Activated CD4-positive, alpha-beta memory T cell treated with anti-CD3 and anti-CD28 coated beads, Interleukin-2, amount 10 ng/mL, durations not matched to agents 7 days and 5 days (primary cell): Measurements from ENCODE around the gene NOS1AP. TPM values are rescaled to one million over a fixed set of nuclear protein-coding genes. Genes with fewer than 3 reads are reported as not detected.
"Not testable (repeated sequence)": the region's sequence is repeated elsewhere in the genome, so short reads cannot be mapped to it uniquely, and the experiment has no call there.

Source experiments
- CTCF ChIA-PET: fragments of 350-600 bp; sonication (Branson Sonifier 250); formaldehyde crosslinking; loops from one replicate; lab custom pipeline; 2021; ENCODE audit warnings: antibody characterized with exemption, inconsistent platforms; lab: Charles Lee
- POLR2A ChIA-PET: fragments of 350-600 bp; sonication (Branson Sonifier 250); formaldehyde crosslinking; loops from one replicate; lab custom pipeline; 2021; ENCODE audit warnings: antibody characterized with exemption; lab: Charles Lee
- DNase-seq: peaks from one replicate; pipeline ENCODE4 v3.0.0-alpha.2; 2020
- H3K27ac Mint-ChIP-seq: one replicate; pipeline ENCODE4 v1.8.0; 2021; ENCODE audit warnings: mild to moderate bottlenecking, mixed read lengths
- H3K27me3 Mint-ChIP-seq: one replicate; pipeline ENCODE4 v1.8.0; 2021; ENCODE audit warnings: mixed read lengths
- H3K36me3 Mint-ChIP-seq: one replicate; pipeline ENCODE4 v1.8.0; 2021; ENCODE audit warnings: low read depth, mixed read lengths
- H3K4me1 Mint-ChIP-seq: one replicate; pipeline ENCODE4 v1.8.0; 2021; ENCODE audit warnings: mixed read lengths
- H3K4me3 Mint-ChIP-seq: one replicate; pipeline ENCODE4 v1.8.0; 2021; ENCODE audit warnings: mild to moderate bottlenecking, mixed read lengths
- H3K9me3 Mint-ChIP-seq: one replicate; pipeline ENCODE4 v1.8.0; 2021; ENCODE audit warnings: mixed read lengths
- total RNA-seq, 2 experiments: library from RNA; stranded (reverse); gene quantifications; one replicate each; pipeline ENCODE4 v1.2.3, GENCODE V29; 2021

Gene NOS1AP
- total RNA-seq, 2 experiments from 2014 or later: 0.08 TPM; not detected in 1

GRCh38 chr1:162172311-162173102 lies 103.0 kb downstream of the NOS1AP start:
- peaks cover 2% of the 10 kb centered on the region for H3K27me3 Mint-ChIP-seq
- H3K4me1 Mint-ChIP-seq: no peaks in the 10 kb centered on the region
- no peak for DNase-seq
- no peak overlapping the region for H3K4me3 Mint-ChIP-seq
- CTCF ChIA-PET: no interaction called here
- POLR2A ChIA-PET: no interaction called here
- no peak overlapping the region for H3K27ac Mint-ChIP-seq
- H3K36me3 Mint-ChIP-seq: no peaks in the 10 kb centered on the region
- no peaks in the 10 kb centered on the region for H3K9me3 Mint-ChIP-seq

GRCh38 chr1:162173607-162174006 lies 104.1 kb downstream of the NOS1AP start:
- H3K36me3 Mint-ChIP-seq, H3K27ac Mint-ChIP-seq, H3K4me3 Mint-ChIP-seq, DNase-seq, H3K27me3 Mint-ChIP-seq, POLR2A ChIA-PET, CTCF ChIA-PET, H3K4me1 Mint-ChIP-seq, H3K9me3 Mint-ChIP-seq: not testable (repeated sequence)

GRCh38 chr1:162174027-162174426 lies 104.5 kb downstream of the NOS1AP start:
- DNase-seq, CTCF ChIA-PET, H3K4me1 Mint-ChIP-seq, H3K4me3 Mint-ChIP-seq, H3K9me3 Mint-ChIP-seq, H3K36me3 Mint-ChIP-seq, POLR2A ChIA-PET, H3K27ac Mint-ChIP-seq, H3K27me3 Mint-ChIP-seq: not testable (repeated sequence)

GRCh38 chr1:162175379-162176081 lies 106.0 kb downstream of the NOS1AP start:
- POLR2A ChIA-PET: no interaction called here
- DNase-seq: no peak
- Mint-ChIP-seq H3K4me1 (no peaks in the 10 kb centered on the region), H3K27ac (no peak overlapping the region), H3K27me3 (no peaks in the 10 kb centered on the region), H3K9me3 (no peaks in the 10 kb centered on the region), H3K36me3 (no peaks in the 10 kb centered on the region), H3K4me3 (no peak overlapping the region)
- CTCF ChIA-PET: no interaction called here

GRCh38 chr1:162177126-162177525 lies 107.6 kb downstream of the NOS1AP start:
- Mint-ChIP-seq H3K4me1 (no peaks in the 10 kb centered on the region), H3K36me3 (no peaks in the 10 kb centered on the region), H3K9me3 (no peaks in the 10 kb centered on the region), H3K27ac (no peak overlapping the region), H3K27me3 (no peaks in the 10 kb centered on the region), H3K4me3 (no peak overlapping the region)
- DNase-seq: no peak
- ChIA-PET CTCF (no interaction called here), POLR2A (no interaction called here)

- H3K4me1 Mint-ChIP-seq: no peaks in the 10 kb centered on the region
- H3K27me3 Mint-ChIP-seq: no peaks in the 10 kb centered on the region
- H3K4me3 Mint-ChIP-seq: no peak overlapping the region
- ChIA-PET POLR2A (no interaction called here), CTCF (interaction anchor here (0.6 to 1.2 kb wide), 2 partner anchors 9 to 543 kb away, joined by 3 read pairs; no protein-coding TSS in a partner anchor)
- no peaks in the 10 kb centered on the region for H3K36me3 Mint-ChIP-seq
- H3K9me3 Mint-ChIP-seq: no peaks in the 10 kb centered on the region
- no peak for DNase-seq
- H3K27ac Mint-ChIP-seq: no peak overlapping the region
These were observed 108.9 kb downstream of the NOS1AP start for GRCh38 chr1:162178432-162178831.

- Mint-ChIP-seq H3K27ac (no peak overlapping the region), H3K36me3 (no peaks in the 10 kb centered on the region), H3K4me1 (no peaks in the 10 kb centered on the region), H3K9me3 (no peaks in the 10 kb centered on the region), H3K4me3 (no peak overlapping the region), H3K27me3 (no peaks in the 10 kb centered on the region)
- ChIA-PET CTCF (interaction anchor here (1.2 kb wide), 1 partner anchor 8 kb away, joined by 3 read pairs; no protein-coding TSS in a partner anchor), POLR2A (no interaction called here)
- DNase-seq: no peak
These were observed 109.6 kb downstream of the NOS1AP start for GRCh38 chr1:162179121-162179520.

GRCh38 chr1:162180813-162181212 lies 111.3 kb downstream of the NOS1AP start:
- POLR2A ChIA-PET: no interaction called here
- H3K9me3 Mint-ChIP-seq: no peaks in the 10 kb centered on the region

GRCh38 chr1:162182090-162182489 lies 112.6 kb downstream of the NOS1AP start:
- CTCF ChIA-PET: no interaction called here
- Mint-ChIP-seq H3K27me3 (no peaks in the 10 kb centered on the region), H3K27ac (no peak overlapping the region), H3K4me1 (no peaks in the 10 kb centered on the region), H3K4me3 (no peak overlapping the region), H3K9me3 (no peaks in the 10 kb centered on the region), H3K36me3 (no peaks in the 10 kb centered on the region)
- POLR2A ChIA-PET: no interaction called here
- DNase-seq: no peak

More at GRCh38 chr1:162180813-162181212, 111.3 kb downstream of the NOS1AP start:
- Mint-ChIP-seq H3K27ac (no peak overlapping the region), H3K4me3 (no peak overlapping the region), H3K4me1 (no peaks in the 10 kb centered on the region), H3K27me3 (no peaks in the 10 kb centered on the region), H3K36me3 (no peaks in the 10 kb centered on the region)
- no peak for DNase-seq
- CTCF ChIA-PET: no interaction called here

GRCh38 chr1:162185314-162186025 lies 116.0 kb downstream of the NOS1AP start:
- ChIA-PET POLR2A (no interaction called here), CTCF (no interaction called here)
- no peak for DNase-seq
- Mint-ChIP-seq H3K9me3 (no peaks in the 10 kb centered on the region), H3K4me1 (no peaks in the 10 kb centered on the region), H3K27ac (no peak overlapping the region), H3K27me3 (no peaks in the 10 kb centered on the region), H3K4me3 (no peak overlapping the region), H3K36me3 (no peaks in the 10 kb centered on the region)

GRCh38 chr1:162186026-162186374 lies 116.5 kb downstream of the NOS1AP start:
- Mint-ChIP-seq H3K27me3 (no peaks in the 10 kb centered on the region), H3K36me3 (no peaks in the 10 kb centered on the region)
- CTCF ChIA-PET: no interaction called here

GRCh38 chr1:162186406-162186805 lies 116.9 kb downstream of the NOS1AP start:
- Mint-ChIP-seq H3K36me3 (no peaks in the 10 kb centered on the region), H3K27me3 (no peaks in the 10 kb centered on the region), H3K9me3 (no peaks in the 10 kb centered on the region), H3K27ac (no peak overlapping the region), H3K4me3 (no peak overlapping the region), H3K4me1 (no peaks in the 10 kb centered on the region)
- DNase-seq: no peak
- ChIA-PET POLR2A (no interaction called here), CTCF (no interaction called here)

More at GRCh38 chr1:162186026-162186374, 116.5 kb downstream of the NOS1AP start:
- H3K4me3 Mint-ChIP-seq: no peak overlapping the region
- no peaks in the 10 kb centered on the region for H3K9me3 Mint-ChIP-seq
- no peak overlapping the region for H3K27ac Mint-ChIP-seq
- no peak for DNase-seq
- POLR2A ChIA-PET: no interaction called here
- no peaks in the 10 kb centered on the region for H3K4me1 Mint-ChIP-seq

- CTCF ChIA-PET: interaction anchor here (1.3 kb wide), 1 partner anchor 9 kb away, joined by 3 read pairs; no protein-coding TSS in a partner anchor
- H3K4me3 Mint-ChIP-seq: no peak overlapping the region
- no peaks in the 10 kb centered on the region for H3K9me3 Mint-ChIP-seq
- DNase-seq: no peak
- no peaks in the 10 kb centered on the region for H3K4me1 Mint-ChIP-seq
- no peak overlapping the region for H3K27ac Mint-ChIP-seq
- H3K27me3 Mint-ChIP-seq: peaks cover 2% of the 10 kb centered on the region
- no peaks in the 10 kb centered on the region for H3K36me3 Mint-ChIP-seq
- POLR2A ChIA-PET: no interaction called here
These were observed 118.3 kb downstream of the NOS1AP start for GRCh38 chr1:162187687-162188276.
